Glutamatergic neuron (in vitro differentiated cells): Measurements from ENCODE around the gene PLEKHJ1. TPM values are rescaled to one million over a fixed set of nuclear protein-coding genes. Genes with fewer than 3 reads are reported as not detected.

Source experiments
- DNase-seq: peaks from one replicate; pipeline ENCODE4 v3.0.0; 2022
- H3K27ac Mint-ChIP-seq: one replicate; pipeline ENCODE4 v1.8.0; 2020; ENCODE audit warnings: mild to moderate bottlenecking, mixed read lengths, inconsistent platforms; ENCODE audit not compliant: unreplicated experiment
- H3K27me3 Mint-ChIP-seq: one replicate; pipeline ENCODE4 v1.8.0; 2020; ENCODE audit warnings: mild to moderate bottlenecking, moderate library complexity, mixed read lengths, inconsistent platforms; ENCODE audit not compliant: unreplicated experiment
- H3K36me3 Mint-ChIP-seq: one replicate; pipeline ENCODE4 v1.8.0; 2020; ENCODE audit warnings: mild to moderate bottlenecking, mixed read lengths, inconsistent platforms; ENCODE audit not compliant: unreplicated experiment
- H3K4me1 Mint-ChIP-seq: one replicate; pipeline ENCODE4 v1.8.0; 2020; ENCODE audit warnings: mild to moderate bottlenecking, low read depth, mixed read lengths, inconsistent platforms; ENCODE audit not compliant: unreplicated experiment
- H3K4me3 Mint-ChIP-seq: one replicate; pipeline ENCODE4 v1.8.0; 2020; ENCODE audit warnings: mild to moderate bottlenecking, mixed read lengths, inconsistent platforms; ENCODE audit not compliant: unreplicated experiment
- H3K9me3 Mint-ChIP-seq: one replicate; pipeline ENCODE4 v1.8.0; 2020; ENCODE audit warnings: mild to moderate bottlenecking, moderate library complexity, mixed read lengths, inconsistent platforms; ENCODE audit not compliant: unreplicated experiment
- total RNA-seq: library from RNA; stranded (reverse); fragmentation: NEBNext Ultra II Directional; extraction: Animal tissue kit (Norgen Biotek cat#: 25700); gene quantifications from one replicate; pipeline ENCODE4 v1.2.1, GENCODE V29; 2021; ENCODE audit not compliant: unreplicated experiment
- TF ChIP-seq, protein P1 (sequence below): fragments of 200-600 bp; sonication (generic); IDR thresholded peaks from one replicate; pipeline ENCODE4 v1.5.0; 2021; ENCODE audit not compliant: partially characterized antibody, unreplicated experiment

The PLEKHJ1 gene
- total RNA-seq, 1 donor from 2014 or later = 164 TPM

DNA sequence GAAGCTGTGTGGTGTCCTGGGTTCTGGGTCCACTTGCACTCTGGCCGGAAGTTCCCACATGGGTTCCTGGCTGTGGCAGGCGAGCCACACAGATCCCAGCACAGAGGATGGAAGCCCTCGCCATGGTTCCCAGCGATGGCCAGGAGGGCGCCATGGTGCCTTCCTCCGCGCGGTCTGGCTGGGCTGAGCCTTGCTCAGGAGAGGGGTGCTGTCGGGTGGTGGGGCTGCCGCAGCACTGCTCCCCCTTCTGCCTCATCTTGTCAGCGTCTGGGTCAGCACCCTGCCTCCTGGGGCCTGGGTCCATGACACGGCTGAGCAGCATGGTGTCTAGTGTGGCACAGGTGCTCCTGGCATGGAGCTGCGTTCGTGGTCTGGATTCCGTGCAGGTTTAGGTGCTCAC lies 38.9 kb downstream of the PLEKHJ1 start:
- DNase-seq = no peak
- H3K4me3 Mint-ChIP-seq = no peak overlapping the region
- no peak overlapping the region for H3K27ac Mint-ChIP-seq
- peaks cover 8% of the 10 kb centered on the region for H3K4me1 Mint-ChIP-seq
- H3K9me3 Mint-ChIP-seq = peaks cover 8% of the 10 kb centered on the region
- peaks cover 14% of the 10 kb centered on the region for H3K27me3 Mint-ChIP-seq
- TF ChIP-seq, protein P1, sequence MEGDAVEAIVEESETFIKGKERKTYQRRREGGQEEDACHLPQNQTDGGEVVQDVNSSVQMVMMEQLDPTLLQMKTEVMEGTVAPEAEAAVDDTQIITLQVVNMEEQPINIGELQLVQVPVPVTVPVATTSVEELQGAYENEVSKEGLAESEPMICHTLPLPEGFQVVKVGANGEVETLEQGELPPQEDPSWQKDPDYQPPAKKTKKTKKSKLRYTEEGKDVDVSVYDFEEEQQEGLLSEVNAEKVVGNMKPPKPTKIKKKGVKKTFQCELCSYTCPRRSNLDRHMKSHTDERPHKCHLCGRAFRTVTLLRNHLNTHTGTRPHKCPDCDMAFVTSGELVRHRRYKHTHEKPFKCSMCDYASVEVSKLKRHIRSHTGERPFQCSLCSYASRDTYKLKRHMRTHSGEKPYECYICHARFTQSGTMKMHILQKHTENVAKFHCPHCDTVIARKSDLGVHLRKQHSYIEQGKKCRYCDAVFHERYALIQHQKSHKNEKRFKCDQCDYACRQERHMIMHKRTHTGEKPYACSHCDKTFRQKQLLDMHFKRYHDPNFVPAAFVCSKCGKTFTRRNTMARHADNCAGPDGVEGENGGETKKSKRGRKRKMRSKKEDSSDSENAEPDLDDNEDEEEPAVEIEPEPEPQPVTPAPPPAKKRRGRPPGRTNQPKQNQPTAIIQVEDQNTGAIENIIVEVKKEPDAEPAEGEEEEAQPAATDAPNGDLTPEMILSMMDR = no peak
- no peaks in the 10 kb centered on the region for H3K36me3 Mint-ChIP-seq

DNA sequence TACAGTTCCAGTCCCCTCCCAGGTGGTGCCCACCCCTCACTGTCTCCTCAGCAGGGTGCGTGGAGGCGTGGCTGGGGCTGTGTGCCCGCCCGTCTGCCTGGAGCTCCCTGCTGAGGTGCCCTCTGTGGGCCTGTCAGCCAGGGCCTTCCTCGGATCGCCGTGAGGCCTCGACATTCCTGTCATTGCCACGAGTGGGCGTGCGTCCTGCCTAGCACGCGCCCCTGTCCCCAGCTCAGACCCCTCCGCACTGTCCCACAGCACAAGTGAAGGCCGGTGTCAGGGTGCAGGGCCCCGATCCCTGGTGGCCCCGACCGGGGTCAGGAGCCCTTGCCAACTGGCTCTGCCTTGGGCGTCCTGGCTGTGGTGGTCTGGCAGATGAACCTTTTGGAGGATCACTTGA lies 40.2 kb downstream of the PLEKHJ1 start:
- DNase-seq = no peak
- H3K36me3 Mint-ChIP-seq = no peaks in the 10 kb centered on the region
- H3K4me3 Mint-ChIP-seq = no peak overlapping the region
- H3K27ac Mint-ChIP-seq = no peak overlapping the region
- peaks cover 8% of the 10 kb centered on the region for H3K4me1 Mint-ChIP-seq
- TF ChIP-seq, protein P1 = no peak
- H3K27me3 Mint-ChIP-seq = peaks cover 12% of the 10 kb centered on the region
- H3K9me3 Mint-ChIP-seq = peaks cover 8% of the 10 kb centered on the region

DNA sequence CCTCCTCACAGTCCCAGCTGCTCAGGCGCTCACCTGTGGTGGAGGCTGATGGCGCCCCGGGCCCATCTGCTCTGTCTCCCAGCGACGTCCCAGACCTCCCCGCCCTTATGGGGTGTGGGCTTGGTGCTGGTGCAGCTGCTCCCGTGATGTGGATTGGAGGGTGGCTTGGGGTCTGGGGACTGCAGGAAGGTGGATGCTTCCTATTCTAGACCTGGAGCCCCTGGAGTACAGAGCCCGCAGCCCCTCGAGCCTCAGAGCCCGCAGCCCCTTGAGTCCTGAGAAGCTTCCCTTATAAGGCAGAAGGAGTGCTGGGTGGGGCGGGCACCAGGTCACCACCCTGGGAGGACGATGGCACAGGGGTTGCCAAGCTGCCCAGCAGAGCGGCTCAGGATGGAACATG lies 40.8 kb downstream of the PLEKHJ1 start:
- TF ChIP-seq, protein P1 = no peak
- H3K9me3 Mint-ChIP-seq = peaks cover 8% of the 10 kb centered on the region
- H3K27me3 Mint-ChIP-seq = peaks cover 9% of the 10 kb centered on the region
- H3K36me3 Mint-ChIP-seq = no peaks in the 10 kb centered on the region
- H3K27ac Mint-ChIP-seq = no peak overlapping the region
- no peak overlapping the region for H3K4me3 Mint-ChIP-seq
- H3K4me1 Mint-ChIP-seq = peaks cover 8% of the 10 kb centered on the region
- no peak for DNase-seq

DNA sequence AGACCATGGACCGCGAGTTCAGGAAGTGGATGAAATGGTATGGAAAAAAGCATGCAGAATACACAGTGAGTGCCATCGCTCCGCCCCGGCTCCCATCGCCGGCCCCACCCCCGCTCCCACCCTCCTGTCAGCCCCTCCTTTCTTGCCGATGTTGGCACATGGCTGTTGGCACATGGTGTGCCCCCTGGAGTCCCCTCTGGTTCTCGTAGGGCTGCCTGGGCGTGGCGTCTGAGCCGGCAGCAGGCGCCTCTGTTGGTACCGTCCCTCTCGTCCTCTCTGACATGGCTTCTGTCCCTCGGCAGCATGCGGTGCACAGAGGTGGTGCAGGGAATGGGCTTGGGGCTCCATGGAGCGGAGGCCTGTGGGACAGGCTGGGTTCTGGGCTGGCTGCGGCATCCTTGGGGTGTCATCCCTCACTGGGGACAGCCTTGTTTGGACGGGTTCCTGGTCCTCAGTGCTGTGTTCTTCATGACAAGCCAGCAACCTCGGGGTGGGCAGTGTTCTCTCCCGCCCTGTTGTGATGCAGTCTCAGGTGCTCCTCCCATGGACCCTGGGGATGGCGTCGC lies 41.5 kb downstream of the PLEKHJ1 start:
- H3K4me3 Mint-ChIP-seq = no peak overlapping the region
- peaks cover 8% of the 10 kb centered on the region for H3K9me3 Mint-ChIP-seq
- DNase-seq = no peak

DNA sequence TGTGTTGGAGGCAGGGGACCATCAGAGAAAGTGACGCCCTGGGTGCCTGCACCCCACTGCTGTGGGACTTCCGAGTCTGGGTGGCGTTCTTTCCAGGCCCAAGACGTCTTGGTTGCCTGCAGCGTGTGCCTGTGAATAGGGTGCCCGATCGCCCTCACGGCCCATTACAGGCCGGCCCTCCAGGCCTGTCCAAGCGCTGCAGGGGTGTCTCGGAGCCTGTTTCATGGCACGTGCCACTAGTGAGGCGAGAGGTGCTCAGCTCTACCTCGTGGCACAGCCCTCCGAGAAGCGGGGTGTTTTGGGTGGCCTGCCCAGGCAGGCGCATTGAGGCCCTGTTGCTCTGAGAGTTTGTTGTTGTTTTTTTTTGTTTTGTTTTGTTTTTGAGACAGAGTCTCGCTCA lies 42.3 kb downstream of the PLEKHJ1 start:
- no peaks in the 10 kb centered on the region for H3K36me3 Mint-ChIP-seq

More for the DNA sequence above, 41.5 kb downstream of the PLEKHJ1 start:
- Mint-ChIP-seq H3K36me3 (no peaks in the 10 kb centered on the region), H3K4me1 (peaks cover 8% of the 10 kb centered on the region), H3K27me3 (peaks cover 9% of the 10 kb centered on the region), H3K27ac (no peak overlapping the region)
- TF ChIP-seq, protein P1 = no peak

More for the DNA sequence above, 42.3 kb downstream of the PLEKHJ1 start:
- TF ChIP-seq, protein P1 = no peak
- H3K4me1 Mint-ChIP-seq = peaks cover 4% of the 10 kb centered on the region
- no peak for DNase-seq
- peaks cover 5% of the 10 kb centered on the region for H3K9me3 Mint-ChIP-seq
- H3K4me3 Mint-ChIP-seq = no peak overlapping the region
- peaks cover 9% of the 10 kb centered on the region for H3K27me3 Mint-ChIP-seq
- no peak overlapping the region for H3K27ac Mint-ChIP-seq
